Renal pelvis (tissue), 3 donors: Measurements from ENCODE around the gene CBFA2T3. TPM values are rescaled to one million over a fixed set of nuclear protein-coding genes. Genes with fewer than 3 reads are reported as not detected.

Experiments used
- polyA plus RNA-seq, 3 donors: library from polyadenylated mRNA; unstranded; fragments of 120-200 nt; gene quantifications; one replicate each; pipeline ENCODE4 v1.2.1, GENCODE V29; 2013; ENCODE audit not compliant: insufficient read length in 3 of 3

The CBFA2T3 gene
- polyA plus RNA-seq, 3 donors = 3.1 to 3.6 (median 3.5) TPM

Other genes starting within 250 kb of the CBFA2T3 start
- 10 to 100 TPM; 44.6 to 59.0 (median 46.4) TPM for gene PIEZO1, start 192.0 kb downstream of the CBFA2T3 start, polyA plus RNA-seq
- 10 to 100 TPM; 16.6 to 23.1 (median 22.1) TPM for gene CDT1, start 173.4 kb downstream of the CBFA2T3 start, polyA plus RNA-seq
- gene APRT, start 165.3 kb downstream of the CBFA2T3 start, polyA plus RNA-seq = 100 to 1,000 TPM; 106 to 129 (median 121) TPM
- gene GALNS, start 120.3 kb downstream of the CBFA2T3 start, polyA plus RNA-seq = 10 to 100 TPM; 25.2 to 28.3 (median 27.5) TPM
- 10 to 100 TPM; 64.7 to 89.2 (median 78.6) TPM for gene TRAPPC2L, start 120.1 kb downstream of the CBFA2T3 start, polyA plus RNA-seq
- not detected for gene PABPN1L, start 110.5 kb downstream of the CBFA2T3 start, polyA plus RNA-seq
- gene ACSF3, start 116.6 kb upstream of the CBFA2T3 start, polyA plus RNA-seq = 10 to 100 TPM; 28.5 to 43.3 (median 37.1) TPM
- gene CDH15, start 194.5 kb upstream of the CBFA2T3 start, polyA plus RNA-seq = 1 to 10 TPM; 1.7 to 2.5 (median 2.3) TPM
- 1 to 10 TPM in 1 of 3 donors, under 1 TPM in 2; 0.46 to 1.1 (median 0.63) TPM for gene SLC22A31, start 223.3 kb upstream of the CBFA2T3 start, polyA plus RNA-seq
- 1 to 10 TPM; 5.9 to 8.0 (median 7.5) TPM for gene ZNF778, start 240.5 kb upstream of the CBFA2T3 start, polyA plus RNA-seq